PC-3 (cell line): ENCODE results near the gene UPK3A. TPM values are rescaled to one million over a fixed set of nuclear protein-coding genes. Genes with fewer than 3 reads are reported as not detected.
"Not testable (repeated sequence)": the region's sequence is repeated elsewhere in the genome, so short reads cannot be mapped to it uniquely, and the experiment has no call there.

Experiments used
- ATAC-seq: fragments of 200-7000 bp; cut with Tn5 transposase; 2 replicates; pipeline ENCODE4 v1.9.1; 2020; ENCODE audit warnings: mild to moderate bottlenecking, moderate library complexity
- BruUV-seq: library from RNA; stranded (reverse); fragments of 400-500 nt; replicated peaks from 2 replicates; lab custom pipeline; 2021; lab: Mats Ljungman, UMichigan
- CTCF ChIA-PET: fragments of 300-600 bp; sonication (Branson Sonifier 250); formaldehyde crosslinking; loops from one replicate; lab custom pipeline; 2022; ENCODE audit warnings: antibody characterized with exemption; lab: Charles Lee
- POLR2A ChIA-PET: fragments of 300-600 bp; sonication (Branson Sonifier 250); formaldehyde crosslinking; loops from one replicate; lab custom pipeline; 2022; ENCODE audit warnings: antibody characterized with exemption; ENCODE audit not compliant: unreplicated experiment; lab: Charles Lee
- DNase-seq: peaks from one replicate; pipeline ENCODE4 v3.0.0-alpha.2; 2015
- H2AFZ ChIP-seq: fragments of 300-600 bp; sonication (generic); 2 replicates; pipeline ENCODE4 v1.6.0; 2016; ENCODE audit warnings: antibody characterized with exemption, low read length
- H3F3A ChIP-seq: fragments of 300-600 bp; sonication (generic); one replicate; pipeline ENCODE4 v1.6.0; 2017; ENCODE audit warnings: antibody characterized with exemption, low read length, control low read depth, mild to moderate bottlenecking; ENCODE audit not compliant: unreplicated experiment
- H3K27ac ChIP-seq: fragments of 300-600 bp; sonication (generic); 2 replicates; pipeline ENCODE4 v1.5.1; 2016; ENCODE audit warnings: mild to moderate bottlenecking, low read length
- H3K27me3 ChIP-seq: fragments of 300-600 bp; sonication (generic); 2 replicates; pipeline ENCODE4 v1.6.1; 2016; ENCODE audit warnings: low read length, mixed read lengths
- H3K36me3 ChIP-seq: fragments of 300-600 bp; sonication (generic); 2 replicates; pipeline ENCODE4 v1.6.1; 2016; ENCODE audit warnings: low read depth, mixed run types, low read length, mixed read lengths
- H3K4me1 ChIP-seq: fragments of 300-600 bp; sonication (generic); 2 replicates; pipeline ENCODE4 v1.5.1; 2016; ENCODE audit warnings: low read length; ENCODE audit not compliant: insufficient read depth
- H3K4me2 ChIP-seq: fragments of 300-600 bp; sonication (generic); 2 replicates; pipeline ENCODE4 v1.6.0; 2016; ENCODE audit warnings: low read length
- H3K4me3 ChIP-seq: fragments of 300-600 bp; sonication (generic); 2 replicates; pipeline ENCODE4 v1.5.1; 2016; ENCODE audit warnings: mild to moderate bottlenecking, low read length, mixed read lengths
- H3K79me2 ChIP-seq: fragments of 300-600 bp; sonication (generic); 2 replicates; pipeline ENCODE4 v1.6.1; 2017; ENCODE audit warnings: low read length, mixed read lengths
- H3K9ac ChIP-seq: fragments of 300-600 bp; sonication (generic); 2 replicates; pipeline ENCODE4 v1.6.0; 2016; ENCODE audit warnings: mild to moderate bottlenecking, low read length
- H3K9me2 ChIP-seq: fragments of 300-600 bp; sonication (generic); replicated peaks from 2 replicates; pipeline ENCODE4 v1.6.1; 2016; ENCODE audit warnings: mixed run types, low read length, mixed read lengths
- H3K9me3 ChIP-seq: fragments of 300-600 bp; sonication (generic); 2 replicates; pipeline ENCODE4 v1.6.1; 2016; ENCODE audit warnings: low read length, mixed read lengths
- H4K20me1 ChIP-seq: fragments of 300-600 bp; sonication (generic); 2 replicates; pipeline ENCODE4 v1.6.1; 2016; ENCODE audit warnings: low read length, mixed read lengths
- CTCF ChIP-seq: fragments of 300-600 bp; sonication (generic); conservative IDR thresholded peaks from 2 replicates; pipeline ENCODE4 v1.5.1; 2017; ENCODE audit warnings: antibody characterized with exemption, low read depth, mild to moderate bottlenecking, low read length
- EZH2 ChIP-seq: fragments of 300-600 bp; sonication (generic); IDR thresholded peaks from one replicate; pipeline ENCODE4 v1.6.1; 2017; ENCODE audit warnings: antibody characterized with exemption, mild to moderate bottlenecking, low read length; ENCODE audit not compliant: unreplicated experiment
- EZH2phosphoT487 ChIP-seq: fragments of 300-600 bp; sonication (generic); IDR thresholded peaks from 2 replicates; pipeline ENCODE4 v1.6.1; 2018; ENCODE audit warnings: mild to moderate bottlenecking, antibody characterized with exemption, low read length, borderline replicate concordance
- intact Hi-C: fragments of 100-400 bp; cut with micrococcal nuclease; formaldehyde crosslinking; loops from 2 replicates; pipeline ENCODE4 v1.9.0; 2023
- total RNA-seq: library from RNA; depleted of rRNA; stranded (reverse); fragments of >200 nt; gene quantifications from 2 replicates; pipeline ENCODE4 v1.2.3, GENCODE V29; 2014

Gene UPK3A
- total RNA-seq, 1 experiment from 2014 or later, result 1.1 TPM

- H3K79me2 ChIP-seq, result no peaks in the 10 kb centered on the region
- H3K27ac ChIP-seq, result no peak overlapping the region
- H2AFZ ChIP-seq, result no peak overlapping the region
- H3K4me2 ChIP-seq, result no peak overlapping the region
- H3K9me3 ChIP-seq, result no peaks in the 10 kb centered on the region
- H3F3A ChIP-seq, result no peaks in the 10 kb centered on the region
- no TSS peak for BruUV-seq
- H3K4me1 ChIP-seq, result peaks cover 6% of the 10 kb centered on the region
- no peak overlapping the region for H3K4me3 ChIP-seq
- H3K27me3 ChIP-seq, result no peaks in the 10 kb centered on the region
- DNase-seq, result no peak
- no peak for ATAC-seq
- H3K9ac ChIP-seq, result no peak overlapping the region
- H3K36me3 ChIP-seq, result no peaks in the 10 kb centered on the region
- intact Hi-C loops, result no loop called here
- no peaks in the 10 kb centered on the region for H3K9me2 ChIP-seq
- no peak for TF ChIP-seq EZH2phosphoT487
- TF ChIP-seq CTCF, result no peak
- TF ChIP-seq EZH2, result no peak
- ChIA-PET CTCF (no interaction called here), POLR2A (no interaction called here)
- no peaks in the 10 kb centered on the region for H4K20me1 ChIP-seq
Measured at GRCh38 chr22:45273452-45274075, 11.2 kb upstream of the UPK3A start.

GRCh38 chr22:45276507-45277105, 8.1 kb upstream of the UPK3A start:
- no peaks in the 10 kb centered on the region for H3F3A ChIP-seq
- no peaks in the 10 kb centered on the region for H3K79me2 ChIP-seq
- H3K27me3 ChIP-seq, result no peaks in the 10 kb centered on the region
- POLR2A ChIA-PET, result no interaction called here
- DNase-seq (no peak), ATAC-seq (no peak)
- H3K4me1 ChIP-seq, result peaks cover 24% of the 10 kb centered on the region
- no peak overlapping the region for H3K27ac ChIP-seq
- H3K9me2 ChIP-seq, result no peaks in the 10 kb centered on the region
- H3K9ac ChIP-seq, result no peak overlapping the region
- no peak overlapping the region for H3K4me3 ChIP-seq
- H3K4me2 ChIP-seq, result no peak overlapping the region
- H4K20me1 ChIP-seq, result no peaks in the 10 kb centered on the region
- BruUV-seq, result no TSS peak
- H2AFZ ChIP-seq, result no peak overlapping the region
- H3K36me3 ChIP-seq, result no peaks in the 10 kb centered on the region
- CTCF ChIA-PET, result no interaction called here
- intact Hi-C loops, result no loop called here
- TF ChIP-seq CTCF (no peak), EZH2phosphoT487 (no peak), EZH2 (no peak)
- no peaks in the 10 kb centered on the region for H3K9me3 ChIP-seq

- H3K4me3 ChIP-seq, H3K9me3 ChIP-seq, H3K4me2 ChIP-seq, POLR2A ChIA-PET, H3F3A ChIP-seq, H3K79me2 ChIP-seq, CTCF ChIA-PET, BruUV-seq, H3K27ac ChIP-seq, H3K9me2 ChIP-seq, ATAC-seq, intact Hi-C loops, H4K20me1 ChIP-seq, H3K36me3 ChIP-seq, DNase-seq, H3K27me3 ChIP-seq, H3K9ac ChIP-seq, H2AFZ ChIP-seq: not testable (repeated sequence)
- peaks cover 24% of the 10 kb centered on the region for H3K4me1 ChIP-seq
Measured at GRCh38 chr22:45277720-45278119, 7.0 kb upstream of the UPK3A start.
